Uterus (tissue), 2 donors: Measurements from ENCODE around the gene JAG1.

Experiments used
- POLR2A ChIP-seq, 2 donors: fragments of 450-650 bp; IDR thresholded peaks; one replicate each; pipeline ENCODE4 v1.6.1; 2016; ENCODE audit warnings: antibody characterized with exemption in 2 of 2, mild to moderate bottlenecking in 1 of 2, moderate library complexity in 1 of 2
- TF ChIP-seq, protein P1 (sequence below), 4 experiments: fragments of 200-600 bp in 2 of 4; fragments of 450-650 bp in 2 of 4; sonication (generic) in 2 of 4; IDR thresholded peaks; one replicate each; pipeline ENCODE4 v1.5.1; 2016 to 2019; ENCODE audit warnings: antibody characterized with exemption in 4 of 4, mild to moderate bottlenecking in 2 of 4, moderate library complexity in 1 of 4

DNA sequence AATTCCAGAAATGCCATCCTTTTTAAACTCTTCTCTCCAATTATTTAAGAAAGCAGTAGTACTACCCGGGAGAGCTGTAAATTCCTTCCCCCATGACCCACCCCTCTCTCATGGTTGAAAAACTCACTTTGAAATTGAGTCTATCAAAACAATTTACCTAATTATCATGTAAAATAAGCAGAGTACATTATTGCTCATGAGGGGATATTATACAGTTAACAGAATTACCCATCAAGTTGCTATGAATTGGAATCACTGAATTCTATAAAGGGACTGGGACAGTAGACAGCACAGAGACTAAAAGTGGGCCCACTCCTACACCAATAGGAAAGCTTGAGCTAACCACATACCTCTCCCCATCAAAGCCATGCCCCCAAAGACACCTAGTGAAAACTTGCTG lies 16.3 kb downstream of the JAG1 start:
- TF ChIP-seq POLR2A (IDR thresholded peaks at IDR 0.05) = no peak
- TF ChIP-seq, protein P1, sequence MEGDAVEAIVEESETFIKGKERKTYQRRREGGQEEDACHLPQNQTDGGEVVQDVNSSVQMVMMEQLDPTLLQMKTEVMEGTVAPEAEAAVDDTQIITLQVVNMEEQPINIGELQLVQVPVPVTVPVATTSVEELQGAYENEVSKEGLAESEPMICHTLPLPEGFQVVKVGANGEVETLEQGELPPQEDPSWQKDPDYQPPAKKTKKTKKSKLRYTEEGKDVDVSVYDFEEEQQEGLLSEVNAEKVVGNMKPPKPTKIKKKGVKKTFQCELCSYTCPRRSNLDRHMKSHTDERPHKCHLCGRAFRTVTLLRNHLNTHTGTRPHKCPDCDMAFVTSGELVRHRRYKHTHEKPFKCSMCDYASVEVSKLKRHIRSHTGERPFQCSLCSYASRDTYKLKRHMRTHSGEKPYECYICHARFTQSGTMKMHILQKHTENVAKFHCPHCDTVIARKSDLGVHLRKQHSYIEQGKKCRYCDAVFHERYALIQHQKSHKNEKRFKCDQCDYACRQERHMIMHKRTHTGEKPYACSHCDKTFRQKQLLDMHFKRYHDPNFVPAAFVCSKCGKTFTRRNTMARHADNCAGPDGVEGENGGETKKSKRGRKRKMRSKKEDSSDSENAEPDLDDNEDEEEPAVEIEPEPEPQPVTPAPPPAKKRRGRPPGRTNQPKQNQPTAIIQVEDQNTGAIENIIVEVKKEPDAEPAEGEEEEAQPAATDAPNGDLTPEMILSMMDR (IDR thresholded peaks at IDR 0.05) = no peak
